Adrenal gland (tissue), 12 donors: Measurements from ENCODE around the gene SORBS1. TPM values are rescaled to one million over a fixed set of nuclear protein-coding genes. Genes with fewer than 3 reads are reported as not detected.
A peak's percentile ranks its signal among the peaks of the same experiment; 100 is the strongest.

ENCODE experiments used
- DNase-seq, 7 donors: peaks; one replicate each; pipeline ENCODE4 v3.0.0-alpha.2; 2019 to 2020
- H3K27ac ChIP-seq, 5 donors: fragments of 200-600 bp; sonication (generic) in 4 of 5; 1 replicate in 3 of 5; 2 replicates in 2 of 5; pipeline versions ENCODE4 v1.5.1 to v1.8.0; 2016 to 2020; ENCODE audit warnings: mild to moderate bottlenecking in 1 of 5
- H3K27me3 ChIP-seq: fragments of 200-600 bp; 2 replicates; pipeline ENCODE4 v1.8.0; 2021
- H3K36me3 ChIP-seq, 2 donors: fragments of 200-600 bp; replicated peaks in 1 of 2; 1 replicate in 1 of 2; 2 replicates in 1 of 2; pipeline versions ENCODE4 v1.5.1 to v1.8.0; 2018 to 2022
- H3K4me1 ChIP-seq, 2 donors: fragments of 200-600 bp; replicated peaks in 1 of 2; 1 replicate in 1 of 2; 2 replicates in 1 of 2; pipeline versions ENCODE4 v1.5.1 to v1.8.0; 2018 to 2021
- H3K4me3 ChIP-seq, 4 donors: fragments of 200-600 bp; sonication (generic) in 3 of 4; one replicate each; pipeline ENCODE4 v1.5.1; 2016 to 2018
- H3K9me3 ChIP-seq, 3 donors: fragments of 200-600 bp; sonication (generic) in 1 of 3; replicated peaks in 1 of 3; 1 replicate in 2 of 3; 2 replicates in 1 of 3; pipeline versions ENCODE4 v1.5.1 to v1.8.0; 2016 to 2021
- CTCF ChIP-seq, 6 experiments: fragments of 450-650 bp in 4 of 6; fragments of 200-600 bp in 2 of 6; sonication (generic) in 1 of 6; IDR thresholded peaks; 1 replicate in 5 of 6; 2 replicates in 1 of 6; pipeline versions ENCODE4 v1.5.1 to v1.8.0; 2016 to 2021; ENCODE audit warnings: antibody characterized with exemption in 6 of 6, mild to moderate bottlenecking in 2 of 6, moderate library complexity in 1 of 6
- POLR2A ChIP-seq, 2 donors: fragments of 450-650 bp; IDR thresholded peaks; one replicate each; pipeline ENCODE4 v1.6.1; 2017; ENCODE audit warnings: antibody characterized with exemption in 2 of 2, mild to moderate bottlenecking in 2 of 2, moderate library complexity in 1 of 2
- WGBS, 4 donors: extraction: QIAGEN DNeasy Blood & Tissue Kit in 2 of 4; methylation state at CpG; one replicate each; pipeline versions ENCODE4 v1.1.5 to v1.1.7; 2013 to 2017; 5-methylcytosine and 5-hydroxymethylcytosine counted together
- intact Hi-C, 2 donors: fragments of 100-400 bp; cut with DNase I; formaldehyde crosslinking; loops; one replicate each; pipeline versions ENCODE4 v1.14.1 to v1.15.0; 2022 to 2023
- polyA plus RNA-seq, 3 donors: library from polyadenylated mRNA; stranded (reverse); fragments of 200-250 nt in 2 of 3; fragments of 350-450 nt in 1 of 3; fragmentation: Illumina TruSeq in 1 of 3; extraction: RNeasy Lipid Tissue Mini Kit (QIAGEN cat#74804) in 1 of 3; gene quantifications; one replicate each; pipeline ENCODE4 v1.2.3, GENCODE V29; 2013 to 2014
- total RNA-seq, 9 donors: library from RNA; depleted of rRNA in 4 of 9; stranded (reverse); fragments of >200 nt in 4 of 9; fragments of 120-200 nt in 1 of 9; fragmentation: NEBNext Ultra II Directional in 1 of 9; extraction: Animal tissue kit (Norgen Biotek cat#: 25700) in 1 of 9; gene quantifications; one replicate each; pipeline versions ENCODE4 v1.1.0 to v1.2.4, GENCODE V29; 2013 to 2023
- donor health status: healthy with polysubstance abuse.
- donor health status: Bipolar disorder and iron deficiency.
- donor health status: DM: yes; HTN: yes; CAD: no.
- donor health status: DM: no; HTN: no; CAD: no.
- donor health status: DM: no; HTN: no; CAD: no.
- donor health status: DM: yes; HTN: yes; CAD: no.

Gene SORBS1
- total and polyA plus RNA-seq, 12 donors = 9.5 to 43.4 (median 19.0) TPM

GRCh38 chr10:95373660-95374059 is 187.5 kb downstream of the SORBS1 start:
- H3K4me1 ChIP-seq = no peaks in the 10 kb centered on the region
- H3K4me3 ChIP-seq = no peak overlapping the region
- H3K27me3 ChIP-seq = no peaks in the 10 kb centered on the region
- intact Hi-C loops = loop anchor here (5.0 to 10.0 kb wide), 2 partner anchors 61 to 229 kb away; no protein-coding TSS in a partner anchor
- H3K27ac ChIP-seq = no peak overlapping the region
- H3K36me3 ChIP-seq = no peaks in the 10 kb centered on the region
- no peak for DNase-seq
- H3K9me3 ChIP-seq = no peaks in the 10 kb centered on the region
- TF ChIP-seq POLR2A (IDR thresholded peaks at IDR 0.05) = no peak
- TF ChIP-seq CTCF (IDR thresholded peaks at IDR 0.05) = no peak

GRCh38 chr10:95364342-95364741 is 196.8 kb downstream of the SORBS1 start:
- Histone ChIP-seq H3K27me3 (no peaks in the 10 kb centered on the region), H3K36me3 (no peaks in the 10 kb centered on the region), H3K4me3 (no peak overlapping the region), H3K27ac (no peak overlapping the region), H3K4me1 (peaks cover 0 to 4% of the 10 kb centered on the region in 2 donors), H3K9me3 (no peaks in the 10 kb centered on the region)
- intact Hi-C loops = loop anchor here (2.0 to 5.0 kb wide), 2 partner anchors 117 to 118 kb away; no protein-coding TSS in a partner anchor
- 80 to 92% (median 86%) methylated on average over 6 of the region's 6 CpGs for WGBS, 4 donors
- no peak for DNase-seq
- TF ChIP-seq POLR2A (IDR thresholded peaks at IDR 0.05) = no peak
- no peak for TF ChIP-seq CTCF (IDR thresholded peaks at IDR 0.05)

GRCh38 chr10:95363303-95363912 is 197.8 kb downstream of the SORBS1 start:
- peak in 6 of 7 donors; percentile 40 to 71 (median 62) for DNase-seq
- Histone ChIP-seq H3K27ac (no peak overlapping the region), H3K27me3 (no peaks in the 10 kb centered on the region), H3K9me3 (no peaks in the 10 kb centered on the region), H3K36me3 (no peaks in the 10 kb centered on the region), H3K4me3 (no peak overlapping the region), H3K4me1 (peaks cover 0 to 4% of the 10 kb centered on the region in 2 donors)
- intact Hi-C loops = loop anchor here in 1 of 2 donors (5.0 kb wide), 1 partner anchor 116 kb away; no protein-coding TSS in a partner anchor
- TF ChIP-seq CTCF (IDR thresholded peaks at IDR 0.05) = peak; percentile 82 to 94 (median 88)
- TF ChIP-seq POLR2A (IDR thresholded peaks at IDR 0.05) = no peak
- WGBS, 4 donors = 1 to 7% (median 2%) methylated on average over 2 of the region's 2 CpGs

- intact Hi-C loops = loop anchor here in 1 of 2 donors (5.0 kb wide), 1 partner anchor 113 kb away; no protein-coding TSS in a partner anchor
- Histone ChIP-seq H3K4me3 (no peak overlapping the region), H3K27me3 (no peaks in the 10 kb centered on the region), H3K27ac (no peak overlapping the region), H3K36me3 (no peaks in the 10 kb centered on the region), H3K9me3 (no peaks in the 10 kb centered on the region), H3K4me1 (peaks cover 0 to 4% of the 10 kb centered on the region in 2 donors)
- no peak for DNase-seq
- no peak for TF ChIP-seq POLR2A (IDR thresholded peaks at IDR 0.05)
- TF ChIP-seq CTCF (IDR thresholded peaks at IDR 0.05) = no peak
Observed at GRCh38 chr10:95360122-95360714, 201.0 kb downstream of the SORBS1 start.
